ENCODE data around the gene COCH. TPM values are rescaled to one million over a fixed set of nuclear protein-coding genes. Genes with fewer than 3 reads are reported as not detected.

The COCH gene
- 1 to 10 TPM in 1 of 2 experiments, under 1 TPM in 1; 0.70 to 1.1 TPM for total RNA-seq

DNA sequence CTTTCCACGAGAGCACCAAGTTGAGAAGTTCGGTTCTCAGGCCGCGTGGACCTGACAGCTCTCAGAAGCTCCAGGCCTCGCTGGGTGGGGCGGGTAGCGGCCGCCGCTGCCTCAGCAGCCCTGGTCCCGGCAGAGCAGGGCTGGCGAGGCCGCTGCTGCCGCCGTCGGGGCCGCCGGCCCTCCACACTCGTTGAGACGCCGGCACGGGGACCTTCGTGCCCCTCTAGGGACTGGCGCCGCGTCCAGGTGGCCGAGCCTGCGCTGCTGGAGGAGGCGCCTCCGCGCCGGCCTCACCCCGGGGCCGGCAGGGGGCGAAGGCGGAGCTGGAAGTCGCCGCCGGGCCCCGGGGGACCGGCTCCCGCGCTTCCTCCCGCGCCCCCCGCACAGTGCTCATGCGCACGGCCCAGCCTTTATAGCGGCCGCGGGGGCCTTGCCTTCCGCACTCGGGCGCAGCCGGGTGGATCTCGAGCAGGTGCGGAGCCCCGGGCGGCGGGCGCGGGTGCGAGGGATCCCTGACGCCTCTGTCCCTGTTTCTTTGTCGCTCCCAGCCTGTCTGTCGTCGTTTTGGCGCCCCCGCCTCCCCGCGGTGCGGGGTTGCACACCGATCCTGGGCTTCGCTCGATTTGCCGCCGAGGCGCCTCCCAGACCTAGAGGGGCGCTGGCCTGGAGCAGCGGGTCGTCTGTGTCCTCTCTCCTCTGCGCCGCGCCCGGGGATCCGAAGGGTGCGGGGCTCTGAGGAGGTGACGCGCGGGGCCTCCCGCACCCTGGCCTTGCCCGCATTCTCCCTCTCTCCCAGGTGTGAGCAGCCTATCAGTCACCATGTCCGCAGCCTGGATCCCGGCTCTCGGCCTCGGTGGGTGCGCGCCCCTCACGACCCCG lies at the start of gene COCH:
COCH (plus strand) TSS at position 440 of the 879 bp plus-strand sequence; CDS start at position 820, 380 bp downstream.

Other genes starting within 250 kb of the COCH start
- gene AP4S1, start 151.1 kb downstream of the COCH start, total RNA-seq = 1 to 10 TPM; 5.2 to 6.8 TPM
- gene STRN3, start 151.8 kb downstream of the COCH start, total RNA-seq = 10 to 100 TPM; 15.1 to 19.1 TPM